GM10248 (cell line): ENCODE measurements around the gene NEUROG1.

Experiments
- CTCF ChIA-PET: fragments of 300-600 bp; sonication (Branson Sonifier 250); formaldehyde crosslinking; extraction: SDS; loops from one replicate; lab custom pipeline; 2021; ENCODE audit warnings: antibody characterized with exemption; lab: Yijun Ruan, JAX
- POLR2A ChIA-PET: fragments of 350-650 bp; sonication (Branson Sonifier 250); formaldehyde crosslinking; extraction: SDS; loops from one replicate; lab custom pipeline; 2020; ENCODE audit warnings: antibody characterized with exemption; lab: Yijun Ruan, JAX
- DNase-seq: peaks from one replicate; pipeline ENCODE4 v3.0.0; 2012; ENCODE audit errors: extremely low spot score
- CTCF ChIP-seq: IDR thresholded peaks from 2 replicates; pipeline ENCODE4 v1.5.1; 2012; ENCODE audit warnings: mild to moderate bottlenecking, low read depth; ENCODE audit errors: extremely low read depth, missing control alignments, control extremely low read depth

NEUROG1 gene

GRCh38 chr5:135484674-135485086, 51.1 kb downstream of the NEUROG1 start:
- ChIA-PET POLR2A (no interaction called here), CTCF (interaction anchor here (1.0 to 3.1 kb wide), 2 partner anchors 19 to 22 kb away, joined by 4 to 10 read pairs; no protein-coding TSS in a partner anchor)
- no peak for TF ChIP-seq CTCF
- no peak for DNase-seq
